Activated naive CD8-positive, alpha-beta T cell treated with anti-CD3 and anti-CD28 coated beads, Interleukin-2, amount 10 ng/mL, durations not matched to agents 7 days and 5 days (primary cell): ENCODE data around the gene CCDC149. TPM values are rescaled to one million over a fixed set of nuclear protein-coding genes. Genes with fewer than 3 reads are reported as not detected.
"Not testable (repeated sequence)": the region's sequence is repeated elsewhere in the genome, so short reads cannot be mapped to it uniquely, and the experiment has no call there.

Source experiments
- ATAC-seq: fragments of 150-1000 bp; cut with Tn5 transposase; one replicate; pipeline ENCODE4 v1.10.0; 2021; ENCODE audit warnings: low read depth, moderate library complexity
- POLR2A ChIA-PET: fragments of 350-600 bp; sonication (Branson Sonifier 250); formaldehyde crosslinking; loops from one replicate; lab custom pipeline; 2021; ENCODE audit warnings: antibody characterized with exemption; lab: Charles Lee
- DNase-seq: peaks from one replicate; pipeline ENCODE4 v3.0.0; 2021
- H3K27ac Mint-ChIP-seq: one replicate; pipeline ENCODE4 v1.8.0; 2022; ENCODE audit warnings: mild to moderate bottlenecking, mixed read lengths
- H3K27me3 Mint-ChIP-seq: one replicate; pipeline ENCODE4 v1.8.0; 2022; ENCODE audit warnings: mild to moderate bottlenecking, moderate library complexity, mixed read lengths
- H3K36me3 Mint-ChIP-seq: one replicate; pipeline ENCODE4 v1.8.0; 2021; ENCODE audit warnings: mild to moderate bottlenecking, mixed read lengths
- H3K4me1 Mint-ChIP-seq: one replicate; pipeline ENCODE4 v1.8.0; 2021; ENCODE audit warnings: mixed read lengths
- H3K4me3 Mint-ChIP-seq: one replicate; pipeline ENCODE4 v1.8.0; 2022; ENCODE audit warnings: mild to moderate bottlenecking, moderate library complexity, mixed read lengths
- H3K9me3 Mint-ChIP-seq: one replicate; pipeline ENCODE4 v1.8.0; 2021; ENCODE audit warnings: mixed read lengths
- total RNA-seq, 2 experiments: library from RNA; stranded (reverse); gene quantifications; one replicate each; pipeline ENCODE4 v1.2.3, GENCODE V29; 2021

Gene CCDC149
- total RNA-seq, 2 experiments from 2014 or later: not detected

- Mint-ChIP-seq H3K36me3 (no peaks in the 10 kb centered on the region), H3K4me3 (no peak overlapping the region), H3K4me1 (no peaks in the 10 kb centered on the region), H3K27ac (no peak overlapping the region), H3K27me3 (peaks cover 5% of the 10 kb centered on the region), H3K9me3 (no peaks in the 10 kb centered on the region)
- no peak for DNase-seq
- POLR2A ChIA-PET: no interaction called here
- no peak for ATAC-seq
Observed at GRCh38 chr4:24928708-24929107, 15.9 kb upstream of the CCDC149 start.

GRCh38 chr4:24927049-24927448 lies 14.2 kb upstream of the CCDC149 start:
- Mint-ChIP-seq H3K27me3 (peaks cover 6% of the 10 kb centered on the region), H3K9me3 (no peaks in the 10 kb centered on the region), H3K27ac (no peak overlapping the region), H3K4me1 (no peaks in the 10 kb centered on the region), H3K36me3 (no peaks in the 10 kb centered on the region), H3K4me3 (no peak overlapping the region)
- POLR2A ChIA-PET: no interaction called here
- DNase-seq: no peak
- ATAC-seq: no peak

GRCh38 chr4:24924309-24924781 lies 11.5 kb upstream of the CCDC149 start:
- Mint-ChIP-seq H3K4me3 (no peak overlapping the region), H3K27ac (no peak overlapping the region), H3K4me1 (no peaks in the 10 kb centered on the region), H3K27me3 (peaks cover 6% of the 10 kb centered on the region), H3K9me3 (peaks cover 3% of the 10 kb centered on the region), H3K36me3 (no peaks in the 10 kb centered on the region)
- ATAC-seq: no peak
- POLR2A ChIA-PET: no interaction called here
- DNase-seq: no peak

GRCh38 chr4:24923550-24923949 lies 10.7 kb upstream of the CCDC149 start:
- H3K9me3 Mint-ChIP-seq: peaks cover 4% of the 10 kb centered on the region
- no peaks in the 10 kb centered on the region for H3K4me1 Mint-ChIP-seq
- peaks cover 6% of the 10 kb centered on the region for H3K27me3 Mint-ChIP-seq
- ATAC-seq: no peak
- no peak for DNase-seq
- no peak overlapping the region for H3K4me3 Mint-ChIP-seq
- POLR2A ChIA-PET: no interaction called here
- H3K36me3 Mint-ChIP-seq: no peaks in the 10 kb centered on the region
- H3K27ac Mint-ChIP-seq: no peak overlapping the region

GRCh38 chr4:24923002-24923401 lies 10.2 kb upstream of the CCDC149 start:
- POLR2A ChIA-PET: no interaction called here

GRCh38 chr4:24922416-24922815 lies 9.6 kb upstream of the CCDC149 start:
- no peak for DNase-seq
- POLR2A ChIA-PET: no interaction called here
- no peak for ATAC-seq
- Mint-ChIP-seq H3K27me3 (peaks cover 3% of the 10 kb centered on the region), H3K27ac (no peak overlapping the region), H3K36me3 (no peaks in the 10 kb centered on the region), H3K4me1 (no peaks in the 10 kb centered on the region), H3K4me3 (no peak overlapping the region), H3K9me3 (peaks cover 4% of the 10 kb centered on the region)

More at GRCh38 chr4:24923002-24923401, 10.2 kb upstream of the CCDC149 start:
- Mint-ChIP-seq H3K9me3 (peaks cover 4% of the 10 kb centered on the region), H3K27me3 (peaks cover 3% of the 10 kb centered on the region), H3K27ac (no peak overlapping the region), H3K4me1 (no peaks in the 10 kb centered on the region), H3K4me3 (no peak overlapping the region), H3K36me3 (no peaks in the 10 kb centered on the region)
- ATAC-seq (no peak), DNase-seq (no peak)

- Mint-ChIP-seq H3K27ac (no peak overlapping the region), H3K4me1 (no peaks in the 10 kb centered on the region), H3K36me3 (no peaks in the 10 kb centered on the region), H3K27me3 (peaks cover 3% of the 10 kb centered on the region), H3K4me3 (no peak overlapping the region), H3K9me3 (peaks cover 4% of the 10 kb centered on the region)
- POLR2A ChIA-PET: no interaction called here
- ATAC-seq (no peak), DNase-seq (no peak)
Observed at GRCh38 chr4:24921491-24921890, 8.6 kb upstream of the CCDC149 start.

GRCh38 chr4:24920008-24920407 lies 7.2 kb upstream of the CCDC149 start:
- Mint-ChIP-seq H3K4me3 (no peak overlapping the region), H3K36me3 (no peaks in the 10 kb centered on the region), H3K27me3 (peaks cover 8% of the 10 kb centered on the region), H3K4me1 (no peaks in the 10 kb centered on the region), H3K27ac (no peak overlapping the region), H3K9me3 (peaks cover 4% of the 10 kb centered on the region)
- DNase-seq: no peak
- POLR2A ChIA-PET: no interaction called here
- ATAC-seq: no peak

- Mint-ChIP-seq H3K36me3 (peaks cover 2% of the 10 kb centered on the region), H3K4me3 (no peak overlapping the region), H3K4me1 (no peaks in the 10 kb centered on the region), H3K27ac (no peak overlapping the region), H3K9me3 (peaks cover 4% of the 10 kb centered on the region), H3K27me3 (peaks cover 19% of the 10 kb centered on the region)
- ATAC-seq: no peak
- no peak for DNase-seq
- POLR2A ChIA-PET: no interaction called here
Observed at GRCh38 chr4:24917076-24917856, 4.4 kb upstream of the CCDC149 start.

GRCh38 chr4:24915121-24915922 lies 2.5 kb upstream of the CCDC149 start:
- H3K9me3 Mint-ChIP-seq: peaks cover 5% of the 10 kb centered on the region
- no peak for ATAC-seq
- H3K4me3 Mint-ChIP-seq: no peak overlapping the region
- no peaks in the 10 kb centered on the region for H3K4me1 Mint-ChIP-seq
- H3K27me3 Mint-ChIP-seq: peaks cover 35% of the 10 kb centered on the region
- peaks cover 3% of the 10 kb centered on the region for H3K36me3 Mint-ChIP-seq
- POLR2A ChIA-PET: no interaction called here
- DNase-seq: no peak
- no peak overlapping the region for H3K27ac Mint-ChIP-seq

GRCh38 chr4:24914460-24914859 lies 1.6 kb upstream of the CCDC149 start:
- Mint-ChIP-seq H3K4me3 (no peak overlapping the region), H3K4me1 (no peaks in the 10 kb centered on the region), H3K9me3 (peaks cover 10% of the 10 kb centered on the region), H3K27ac (no peak overlapping the region), H3K36me3 (peaks cover 3% of the 10 kb centered on the region), H3K27me3 (peaks cover 35% of the 10 kb centered on the region)
- DNase-seq (no peak), ATAC-seq (no peak)
- POLR2A ChIA-PET: interaction anchor here (0.6 kb wide), 1 partner anchor 21 kb away, joined by 4 read pairs; no protein-coding TSS in a partner anchor

GRCh38 chr4:24913119-24913485 lies 260 bp upstream of the CCDC149 start:
- Mint-ChIP-seq H3K9me3 (peaks cover 8% of the 10 kb centered on the region), H3K27ac (no peak overlapping the region), H3K36me3 (peaks cover 3% of the 10 kb centered on the region), H3K4me3 (peak overlapping the region; percentile 50), H3K27me3 (peaks cover 35% of the 10 kb centered on the region), H3K4me1 (no peaks in the 10 kb centered on the region)
- ATAC-seq (no peak), DNase-seq (no peak)
- POLR2A ChIA-PET: no interaction called here

- H3K4me1 Mint-ChIP-seq: no peaks in the 10 kb centered on the region
- POLR2A ChIA-PET: no interaction called here
- H3K27me3 Mint-ChIP-seq: peaks cover 34% of the 10 kb centered on the region
- H3K27ac Mint-ChIP-seq: no peak overlapping the region
- ATAC-seq: no peak
- peaks cover 8% of the 10 kb centered on the region for H3K9me3 Mint-ChIP-seq
- no peak for DNase-seq
- peaks cover 3% of the 10 kb centered on the region for H3K36me3 Mint-ChIP-seq
- H3K4me3 Mint-ChIP-seq: no peak overlapping the region
Observed at GRCh38 chr4:24910499-24910898, 2.3 kb downstream of the CCDC149 start.

- H3K4me3 Mint-ChIP-seq, H3K9me3 Mint-ChIP-seq, H3K27ac Mint-ChIP-seq, H3K4me1 Mint-ChIP-seq, H3K36me3 Mint-ChIP-seq, DNase-seq, ATAC-seq, POLR2A ChIA-PET: not testable (repeated sequence)
- peaks cover 29% of the 10 kb centered on the region for H3K27me3 Mint-ChIP-seq
Observed at GRCh38 chr4:24909606-24910005, 3.2 kb downstream of the CCDC149 start.
